Ishikawa (cell line): ENCODE results near the gene VPS54.

Source experiments
- MAX ChIP-seq: IDR thresholded peaks from 2 replicates; pipeline ENCODE4 v1.6.1; 2012
- RAD21 ChIP-seq: IDR thresholded peaks from 2 replicates; pipeline ENCODE4 v1.6.1; 2012; ENCODE audit warnings: low read depth
- REST ChIP-seq: IDR thresholded peaks from 2 replicates; pipeline ENCODE4 v1.6.1; 2012; ENCODE audit warnings: low read depth, mild to moderate bottlenecking
- ZBTB7A ChIP-seq: IDR thresholded peaks from 2 replicates; pipeline ENCODE4 v1.6.1; 2012; ENCODE audit warnings: low read depth

- TF ChIP-seq RAD21 (no peak), ZBTB7A (no peak), MAX (no peak), REST (no peak)
Observed at GRCh38 chr2:63888053-63888452, 131.2 kb downstream of the VPS54 start.
